GM20000 (cell line): ENCODE results near the gene PSMG1.

Source experiments
- DNase-seq: peaks from one replicate; pipeline ENCODE4 v3.0.0; 2012; ENCODE audit warnings: low spot score
- TF ChIP-seq, protein P1 (sequence below): IDR thresholded peaks from 2 replicates; pipeline ENCODE4 v1.5.1; 2012; ENCODE audit warnings: mild to moderate bottlenecking, control low read depth; ENCODE audit errors: extremely low read depth, missing control alignments

PSMG1 gene

DNA sequence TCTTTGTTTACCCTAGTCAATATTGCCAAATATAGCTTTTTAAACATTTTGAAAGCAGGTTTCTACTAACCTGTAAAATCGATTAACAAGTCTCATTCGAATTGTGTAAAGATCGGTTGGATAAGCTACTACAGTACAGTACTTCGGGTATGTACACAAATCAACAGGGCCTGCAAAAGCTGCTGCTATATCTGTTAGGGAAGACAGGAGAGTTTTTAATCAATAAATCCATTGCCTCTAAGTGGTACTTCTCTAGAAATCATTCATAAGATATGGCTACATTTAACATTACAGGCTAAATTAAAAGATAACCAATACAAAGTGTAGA, 34.8 kb upstream of the PSMG1 start:
- no peak for DNase-seq
- TF ChIP-seq, protein P1, sequence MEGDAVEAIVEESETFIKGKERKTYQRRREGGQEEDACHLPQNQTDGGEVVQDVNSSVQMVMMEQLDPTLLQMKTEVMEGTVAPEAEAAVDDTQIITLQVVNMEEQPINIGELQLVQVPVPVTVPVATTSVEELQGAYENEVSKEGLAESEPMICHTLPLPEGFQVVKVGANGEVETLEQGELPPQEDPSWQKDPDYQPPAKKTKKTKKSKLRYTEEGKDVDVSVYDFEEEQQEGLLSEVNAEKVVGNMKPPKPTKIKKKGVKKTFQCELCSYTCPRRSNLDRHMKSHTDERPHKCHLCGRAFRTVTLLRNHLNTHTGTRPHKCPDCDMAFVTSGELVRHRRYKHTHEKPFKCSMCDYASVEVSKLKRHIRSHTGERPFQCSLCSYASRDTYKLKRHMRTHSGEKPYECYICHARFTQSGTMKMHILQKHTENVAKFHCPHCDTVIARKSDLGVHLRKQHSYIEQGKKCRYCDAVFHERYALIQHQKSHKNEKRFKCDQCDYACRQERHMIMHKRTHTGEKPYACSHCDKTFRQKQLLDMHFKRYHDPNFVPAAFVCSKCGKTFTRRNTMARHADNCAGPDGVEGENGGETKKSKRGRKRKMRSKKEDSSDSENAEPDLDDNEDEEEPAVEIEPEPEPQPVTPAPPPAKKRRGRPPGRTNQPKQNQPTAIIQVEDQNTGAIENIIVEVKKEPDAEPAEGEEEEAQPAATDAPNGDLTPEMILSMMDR, result no peak

DNA sequence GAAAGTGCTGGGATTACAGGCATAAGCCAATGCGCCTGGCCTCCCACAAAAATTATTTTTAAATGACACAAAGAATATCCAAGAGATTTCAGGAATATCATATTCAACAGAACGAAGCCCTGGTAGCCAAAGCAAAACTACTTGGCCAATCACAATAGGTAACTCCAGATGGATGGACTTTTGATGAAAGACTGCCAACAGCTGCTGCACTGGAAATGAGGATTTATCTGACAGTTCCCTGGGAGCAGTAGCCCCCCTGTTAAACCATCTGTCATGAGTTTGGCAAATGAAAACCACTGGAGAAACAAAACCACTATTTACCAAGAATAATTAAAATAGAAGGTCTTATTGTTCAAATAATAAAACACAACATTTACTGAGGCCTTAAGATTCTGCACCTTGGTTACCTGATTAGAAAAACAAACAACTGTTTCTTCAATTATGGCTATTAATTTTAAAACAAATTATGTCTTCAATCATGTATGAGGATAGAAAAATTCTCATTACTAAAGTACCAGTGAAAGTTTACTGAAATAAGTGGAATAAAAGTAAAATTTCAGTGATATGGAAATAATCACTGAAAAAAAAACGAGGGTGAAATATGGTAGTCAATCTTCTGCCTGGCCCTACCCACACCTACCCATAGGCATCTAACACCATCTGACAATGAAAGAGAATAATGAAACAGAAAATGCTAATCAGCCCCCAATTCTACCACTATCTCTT, 34.3 kb upstream of the PSMG1 start:
- TF ChIP-seq, protein P1, result no peak
- DNase-seq, result no peak

DNA sequence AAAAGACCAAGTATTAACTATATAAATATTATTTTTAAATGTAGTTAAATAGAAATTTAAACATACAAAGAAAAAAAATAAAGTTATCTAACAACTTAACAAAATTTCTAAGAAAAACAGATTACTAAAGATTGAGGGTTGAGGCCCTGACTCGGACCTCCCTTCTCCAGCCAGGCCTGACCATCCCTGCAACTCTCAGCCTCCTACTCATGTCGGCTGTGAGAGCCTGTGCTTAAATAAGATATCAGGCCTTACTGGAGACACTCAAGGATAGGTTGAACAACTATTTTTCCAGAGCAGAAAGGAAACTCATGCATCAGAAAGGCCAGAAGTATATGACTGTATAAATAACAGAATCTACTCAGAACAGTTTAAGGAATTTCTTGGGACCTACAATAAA, 33.0 kb upstream of the PSMG1 start:
- TF ChIP-seq, protein P1, result no peak
- DNase-seq, result no peak

DNA sequence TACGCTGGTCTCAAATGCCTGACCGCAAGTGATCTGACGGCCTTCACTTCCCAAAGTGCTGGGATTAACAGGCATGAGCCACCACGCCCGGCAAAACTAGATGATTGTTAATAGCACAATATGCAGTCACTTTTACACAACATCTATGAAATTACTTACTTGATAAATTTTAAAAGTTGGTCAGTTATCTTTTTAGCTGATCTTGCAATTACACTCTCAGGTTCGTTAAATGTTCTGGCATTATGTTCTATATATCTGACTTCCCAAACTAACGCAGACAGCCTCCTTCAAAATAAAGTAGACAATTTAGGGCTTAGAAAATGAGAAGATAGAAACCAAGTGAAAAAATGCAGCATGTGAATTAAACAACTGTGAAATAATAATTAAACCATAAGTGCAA, 31.8 kb upstream of the PSMG1 start:
- TF ChIP-seq, protein P1, result no peak
- no peak for DNase-seq

DNA sequence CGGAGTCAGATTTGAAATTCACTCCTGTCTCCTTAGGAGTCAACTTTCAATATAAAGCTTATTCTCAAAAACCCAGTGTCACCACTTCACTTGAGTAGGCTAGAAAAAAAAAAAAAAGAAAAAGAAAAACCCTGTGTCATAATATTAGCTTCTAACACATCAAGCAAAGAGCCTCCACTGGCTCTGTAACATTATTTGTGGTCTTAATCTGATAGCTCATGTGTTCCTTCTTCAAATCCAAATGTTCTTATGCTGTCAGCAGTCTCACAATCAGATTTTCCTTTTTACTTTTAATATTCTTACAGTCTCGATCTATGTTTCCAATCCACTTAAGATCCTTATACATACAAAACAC, 26.1 kb upstream of the PSMG1 start:
- TF ChIP-seq, protein P1, result no peak
- no peak for DNase-seq

DNA sequence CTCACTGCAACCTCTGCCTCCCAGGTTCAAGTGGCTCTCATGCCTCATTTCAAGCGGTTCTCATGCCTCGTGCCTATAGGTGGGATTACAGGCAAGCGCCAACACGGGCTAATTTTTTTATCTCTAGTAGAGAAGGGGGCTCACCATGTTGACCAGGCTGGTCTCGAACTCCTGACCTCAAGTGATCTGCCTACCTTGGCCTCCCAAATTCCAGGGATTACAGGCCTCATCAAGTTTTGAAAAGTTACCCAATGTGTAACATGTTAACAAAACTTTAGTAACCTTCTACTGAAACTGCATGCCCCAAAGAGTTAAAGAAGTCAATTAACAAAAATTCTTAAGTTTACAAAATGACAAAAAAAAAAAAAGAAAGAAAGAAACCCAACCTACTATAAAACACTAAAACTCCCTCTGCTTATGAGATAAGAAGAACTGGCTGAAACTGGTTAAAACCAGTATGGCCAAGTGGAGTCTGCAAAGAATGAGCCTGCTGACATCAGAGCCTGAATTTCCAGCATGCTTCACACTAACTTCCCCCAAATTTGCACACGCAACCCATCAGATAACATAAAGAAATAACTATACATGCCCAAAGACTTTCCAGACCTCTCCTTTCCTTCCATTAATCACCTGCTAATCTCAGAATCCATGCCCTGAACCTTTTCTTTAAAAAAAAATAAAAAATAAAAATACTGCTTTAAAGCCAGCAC, 25.5 kb upstream of the PSMG1 start:
- TF ChIP-seq, protein P1, result no peak

DNA sequence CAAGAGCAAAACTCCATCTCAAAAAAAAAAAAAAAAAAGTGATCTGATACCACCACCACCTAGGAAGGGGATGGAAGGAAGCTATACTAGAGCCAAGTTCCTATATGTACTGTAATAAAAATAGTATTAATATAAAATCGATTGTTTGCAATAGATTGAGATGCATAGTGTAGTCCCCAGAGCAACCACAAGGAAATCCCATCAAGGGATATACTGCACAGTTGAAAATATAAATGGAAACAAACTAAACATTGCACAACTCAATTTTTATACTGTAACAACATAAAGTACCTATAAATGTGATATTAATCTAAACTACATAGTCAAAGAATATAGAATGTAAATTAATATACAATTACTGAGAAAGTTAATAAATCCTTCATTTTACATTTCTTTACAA, 20.9 kb upstream of the PSMG1 start:
- TF ChIP-seq, protein P1, result no peak
- DNase-seq, result no peak

More for the DNA sequence above, 25.5 kb upstream of the PSMG1 start:
- DNase-seq, result no peak
